SK-N-SH treated with all-trans-retinoic acid at 6 μM for 48 hours (cell line): ENCODE results near the gene ULBP3.
A peak's percentile ranks its signal among the peaks of the same experiment; 100 is the strongest.
"Not testable (repeated sequence)": the region's sequence is repeated elsewhere in the genome, so short reads cannot be mapped to it uniquely, and the experiment has no call there.

Experiments used
- ATAC-seq: fragments of 200-7000 bp; cut with Tn5 transposase; 3 replicates; pipeline ENCODE4 v1.9.1; 2020; ENCODE audit warnings: mild to moderate bottlenecking, moderate library complexity
- ARNTL ChIP-seq: fragments of 450-650 bp; formaldehyde crosslinking; IDR thresholded peaks from 2 replicates; pipeline ENCODE4 v1.5.0; 2020; ENCODE audit warnings: low read depth, mild to moderate bottlenecking, moderate library complexity, borderline replicate concordance
- BACH2 ChIP-seq: fragments of 250-450 bp; sonication (Bioruptor Pico); IDR thresholded peaks from 2 replicates; pipeline ENCODE4 v1.9.0; 2021; ENCODE audit warnings: mild to moderate bottlenecking, borderline replicate concordance
- CREB5 ChIP-seq: fragments of 250-450 bp; sonication (Bioruptor Pico); IDR thresholded peaks from 2 replicates; pipeline ENCODE4 v1.5.1; 2020; ENCODE audit warnings: low read depth, mild to moderate bottlenecking, moderate library complexity
- CSDC2 ChIP-seq: fragments of 250-450 bp; sonication (Bioruptor Pico); IDR thresholded peaks from 2 replicates; pipeline ENCODE4 v1.5.0; 2020; ENCODE audit warnings: mild to moderate bottlenecking, moderate library complexity
- ESRRG ChIP-seq: fragments of 250-450 bp; sonication (Bioruptor Pico); IDR thresholded peaks from 2 replicates; pipeline ENCODE4 v1.6.1; 2021; ENCODE audit warnings: mild to moderate bottlenecking
- GLIS3 ChIP-seq: fragments of 250-450 bp; sonication (Bioruptor Pico); IDR thresholded peaks from 2 replicates; pipeline ENCODE4 v1.5.0; 2020; ENCODE audit warnings: mild to moderate bottlenecking, moderate library complexity
- ISL1 ChIP-seq: fragments of 250-450 bp; sonication (Bioruptor Pico); IDR thresholded peaks from 2 replicates; pipeline ENCODE4 v2.1.2; 2022; ENCODE audit warnings: mild to moderate bottlenecking, moderate library complexity
- OSR1 ChIP-seq: fragments of 250-450 bp; sonication (Bioruptor Pico); IDR thresholded peaks from 2 replicates; pipeline ENCODE4 v1.8.0; 2022; ENCODE audit warnings: moderate library complexity, mild to moderate bottlenecking, inconsistent platforms
- POU6F1 ChIP-seq: fragments of 250-450 bp; sonication (Bioruptor Pico); IDR thresholded peaks from 2 replicates; pipeline ENCODE4 v1.8.0; 2021; ENCODE audit warnings: low read depth, mild to moderate bottlenecking, moderate library complexity, borderline replicate concordance
- PPARA ChIP-seq: fragments of 250-450 bp; sonication (Bioruptor Pico); IDR thresholded peaks from 2 replicates; pipeline ENCODE4 v1.5.0; 2020; ENCODE audit warnings: mild to moderate bottlenecking, borderline replicate concordance
- RARB ChIP-seq: fragments of 250-450 bp; sonication (Bioruptor Pico); IDR thresholded peaks from 2 replicates; pipeline ENCODE4 v1.8.0; 2021; ENCODE audit warnings: mild to moderate bottlenecking, moderate library complexity
- TCF4 ChIP-seq: fragments of 250-450 bp; sonication (Bioruptor Pico); IDR thresholded peaks from 2 replicates; pipeline ENCODE4 v1.8.0; 2021; ENCODE audit warnings: mild to moderate bottlenecking, moderate library complexity, borderline replicate concordance
- TOX ChIP-seq: fragments of 250-450 bp; sonication (Bioruptor Pico); IDR thresholded peaks from 2 replicates; pipeline ENCODE4 v1.8.0; 2021; ENCODE audit warnings: mild to moderate bottlenecking, moderate library complexity, borderline replicate concordance
- ZFP3 ChIP-seq: fragments of 250-450 bp; sonication (Bioruptor Pico); IDR thresholded peaks from 2 replicates; pipeline ENCODE4 v1.5.0; 2020; ENCODE audit warnings: mild to moderate bottlenecking, moderate library complexity
- ZFP30 ChIP-seq: fragments of 450-650 bp; formaldehyde crosslinking; IDR thresholded peaks from 2 replicates; pipeline ENCODE4 v1.5.0; 2022; ENCODE audit warnings: mild to moderate bottlenecking, moderate library complexity
- ZNF565 ChIP-seq: fragments of 450-650 bp; formaldehyde crosslinking; conservative IDR thresholded peaks from 2 replicates; pipeline ENCODE4 v1.5.0; 2020; ENCODE audit warnings: low read depth, mild to moderate bottlenecking, moderate library complexity
- ZNF8 ChIP-seq: fragments of 450-650 bp; formaldehyde crosslinking; IDR thresholded peaks from 2 replicates; pipeline ENCODE4 v1.5.0; 2020; ENCODE audit warnings: mild to moderate bottlenecking, moderate library complexity

Gene ULBP3

GRCh38 chr6:150026976-150027805, 41.7 kb downstream of the ULBP3 start (continued):
- TF ChIP-seq POU6F1, result no peak
- TF ChIP-seq ZFP3 (CRISPR knock-in tag), result no peak
- no peak for TF ChIP-seq ISL1 (CRISPR knock-in tag)
- no peak for TF ChIP-seq ESRRG (CRISPR knock-in tag)
- no peak for TF ChIP-seq ZNF565 (CRISPR knock-in tag)
- no peak for TF ChIP-seq CREB5 (CRISPR knock-in tag)

- TF ChIP-seq RARB (CRISPR knock-in tag), result no peak
- TF ChIP-seq ZFP30 (CRISPR knock-in tag), result no peak
- no peak for TF ChIP-seq OSR1 (CRISPR knock-in tag)
- TF ChIP-seq ZNF565 (CRISPR knock-in tag), result no peak
- no peak for TF ChIP-seq POU6F1
- TF ChIP-seq CREB5 (CRISPR knock-in tag), result no peak
- no peak for TF ChIP-seq ZNF8 (CRISPR knock-in tag)
- no peak for TF ChIP-seq PPARA
- TF ChIP-seq TCF4 (CRISPR knock-in tag), result no peak
- TF ChIP-seq ARNTL (CRISPR knock-in tag), result no peak
- no peak for TF ChIP-seq TOX (CRISPR knock-in tag)
- TF ChIP-seq GLIS3 (CRISPR knock-in tag), result no peak
- no peak for TF ChIP-seq BACH2
- no peak for TF ChIP-seq CSDC2 (CRISPR knock-in tag)
- peak; percentile 75 for ATAC-seq
These were observed 43.6 kb downstream of the ULBP3 start, which contains the start of gene RAET1L for GRCh38 chr6:150025201-150025917. RAET1L (minus strand) TSS chr6:150025532; CDS start chr6:150025471, 61 bp downstream.

- ATAC-seq, result no peak
- TF ChIP-seq TOX (CRISPR knock-in tag), result no peak
- TF ChIP-seq, all 23 proteins: peak for 0
These were observed 44.2 kb downstream of the ULBP3 start for GRCh38 chr6:150024646-150025155.

- ATAC-seq, result not testable (repeated sequence)
These were observed 44.9 kb downstream of the ULBP3 start for GRCh38 chr6:150024021-150024420.

- ATAC-seq, result not testable (repeated sequence)
These were observed 47.1 kb downstream of the ULBP3 start for GRCh38 chr6:150021870-150022269.
